AG04450 (cell line): Measurements from ENCODE around the gene GID8. TPM values are rescaled to one million over a fixed set of nuclear protein-coding genes. Genes with fewer than 3 reads are reported as not detected.

Source experiments
- CTCF ChIA-PET: fragments of 300-600, 350-600 bp; formaldehyde crosslinking; extraction: SDS; loops from one replicate; lab custom pipeline; 2022; ENCODE audit warnings: antibody characterized with exemption, inconsistent platforms; lab: Charles Lee
- POLR2A ChIA-PET: fragments of 350-600 bp; formaldehyde crosslinking; extraction: SDS; loops from one replicate; lab custom pipeline; 2021; ENCODE audit warnings: antibody characterized with exemption, inconsistent platforms; lab: Yijun Ruan, JAX
- DNase-seq: peaks from one replicate; pipeline ENCODE4 v3.0.0-alpha.2; 2011; ENCODE audit warnings: low read depth, low spot score
- H3K27ac ChIP-seq: one replicate; pipeline ENCODE4 v1.5.1; 2012; ENCODE audit warnings: low read depth, low read length, control low read depth
- H3K27me3 ChIP-seq: one replicate; pipeline ENCODE4 v1.6.0; 2012; ENCODE audit warnings: low read length; ENCODE audit not compliant: control insufficient read depth, insufficient read depth
- H3K4me3 ChIP-seq: 2 replicates; pipeline ENCODE4 v1.5.1; 2011; ENCODE audit warnings: mild to moderate bottlenecking, low read depth, low read length, control low read depth
- H3K9me3 ChIP-seq: 2 replicates; pipeline ENCODE4 v1.5.1; 2012; ENCODE audit warnings: low read length; ENCODE audit not compliant: control insufficient read depth, insufficient read depth
- CTCF ChIP-seq: IDR thresholded peaks from 2 replicates; pipeline ENCODE4 v1.5.1; 2011; ENCODE audit warnings: low read depth, low read length, control low read depth, inconsistent platforms
- polyA plus RNA-seq: library from polyadenylated mRNA; depleted of rRNA; stranded (reverse); fragments of >200 nt; gene quantifications from 2 replicates; pipeline ENCODE4 v1.2.3, GENCODE V29; 2011

GID8 gene
- polyA plus RNA-seq, 1 experiment = 24.4 TPM

GRCh38 chr20:62971211-62971949, 33.4 kb downstream of the GID8 start:
- CTCF ChIA-PET = interaction anchor here (0.6 to 1.6 kb wide), 6 partner anchors 9 to 40 kb away, joined by 3 to 6 read pairs (median 4); no protein-coding TSS in a partner anchor
- TF ChIP-seq CTCF = no peak
- Histone ChIP-seq H3K27me3 (peaks cover 45% of the 10 kb centered on the region), H3K27ac (no peak overlapping the region), H3K9me3 (no peaks in the 10 kb centered on the region; the same call in 1 of the 2 replicates), H3K4me3 (no peak overlapping the region)
- no peak for DNase-seq
- POLR2A ChIA-PET = no interaction called here

GRCh38 chr20:62971950-62972844, 34.2 kb downstream of the GID8 start:
- Histone ChIP-seq H3K4me3 (peak overlapping the region; percentile 39), H3K27me3 (peaks cover 47% of the 10 kb centered on the region), H3K27ac (no peak overlapping the region), H3K9me3 (no peaks in the 10 kb centered on the region; the same call in 1 of the 2 replicates)
- peak; percentile 87 for TF ChIP-seq CTCF
- ChIA-PET POLR2A (interaction anchor here (0.9 to 1.0 kb wide), 2 partner anchors 34 to 37 kb away, joined by 3 to 9 read pairs; partner anchors contain the start of gene BHLHE23), CTCF (interaction anchor here (0.5 to 1.4 kb wide), 18 partner anchors 9 to 243 kb away, joined by 3 to 13 read pairs (median 4); no protein-coding TSS in a partner anchor)
- DNase-seq = peak; percentile 45

- H3K4me3 ChIP-seq = peak overlapping the region; percentile 39; the same call in 1 of the 2 replicates
- H3K9me3 ChIP-seq = no peaks in the 10 kb centered on the region; the same call in 1 of the 2 replicates
- no peak overlapping the region for H3K27ac ChIP-seq
- CTCF ChIA-PET = interaction anchor here (0.5 to 1.4 kb wide), 18 partner anchors 8 to 242 kb away, joined by 3 to 13 read pairs (median 4); no protein-coding TSS in a partner anchor
- peaks cover 48% of the 10 kb centered on the region for H3K27me3 ChIP-seq
- no peak for DNase-seq
- no peak for TF ChIP-seq CTCF
- POLR2A ChIA-PET = interaction anchor here (0.9 to 1.0 kb wide), 2 partner anchors 34 to 36 kb away, joined by 3 to 9 read pairs; partner anchors contain the start of gene BHLHE23
Observed at GRCh38 chr20:62972845-62973745, 35.1 kb downstream of the GID8 start.

GRCh38 chr20:62975251-62975760, 37.4 kb downstream of the GID8 start:
- H3K27ac ChIP-seq = no peak overlapping the region
- no peak for TF ChIP-seq CTCF
- no peaks in the 10 kb centered on the region; the same call in 1 of the 2 replicates for H3K9me3 ChIP-seq
- peaks cover 65% of the 10 kb centered on the region for H3K27me3 ChIP-seq
- POLR2A ChIA-PET = no interaction called here
- H3K4me3 ChIP-seq = no peak overlapping the region
- CTCF ChIA-PET = interaction anchor here (0.7 kb wide), 1 partner anchor 119 kb away, joined by 3 read pairs; no protein-coding TSS in a partner anchor
- DNase-seq = no peak
